Measurements from ENCODE around the gene PARVB.

Gene PARVB

DNA sequence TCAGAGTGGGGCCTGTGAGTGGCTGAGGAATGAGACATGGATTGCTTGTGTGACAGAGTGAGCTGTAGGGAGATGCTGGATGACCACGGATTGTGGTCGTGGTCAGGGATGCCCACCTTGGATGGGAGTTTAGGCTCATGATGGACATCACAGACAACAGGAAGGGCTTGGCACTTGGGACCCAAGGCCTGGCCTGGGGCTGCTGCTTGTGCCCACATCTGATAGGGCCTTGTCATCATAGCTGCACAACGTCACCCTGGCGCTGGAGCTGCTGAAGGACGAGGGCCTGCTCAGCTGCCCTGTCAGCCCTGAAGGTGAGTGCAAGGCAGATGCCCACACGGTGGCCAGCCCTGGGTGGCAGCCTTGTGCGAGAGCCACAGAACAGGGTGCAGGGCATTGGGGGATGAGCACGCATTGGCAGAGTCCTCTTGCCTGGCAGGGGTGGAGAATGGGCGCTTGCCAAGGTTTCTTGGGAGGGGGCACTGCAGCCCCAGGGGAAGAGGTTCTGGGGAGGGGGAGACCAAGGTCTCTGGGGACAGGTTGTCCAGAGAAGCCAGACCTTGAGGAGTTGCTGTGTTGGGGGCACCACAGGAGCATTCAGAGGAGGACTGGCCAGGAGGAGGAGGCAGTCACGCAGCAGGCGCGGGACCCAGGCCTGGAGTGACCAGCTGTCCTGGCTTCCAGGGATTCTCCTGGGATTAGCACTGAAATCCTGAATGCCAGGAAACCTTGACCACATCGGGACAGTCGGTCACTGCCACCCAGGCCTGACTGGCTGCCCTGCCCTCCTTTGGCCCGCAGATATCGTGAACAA, 181.6 kb downstream of the PARVB start:
- no peak for DNase-seq

DNA sequence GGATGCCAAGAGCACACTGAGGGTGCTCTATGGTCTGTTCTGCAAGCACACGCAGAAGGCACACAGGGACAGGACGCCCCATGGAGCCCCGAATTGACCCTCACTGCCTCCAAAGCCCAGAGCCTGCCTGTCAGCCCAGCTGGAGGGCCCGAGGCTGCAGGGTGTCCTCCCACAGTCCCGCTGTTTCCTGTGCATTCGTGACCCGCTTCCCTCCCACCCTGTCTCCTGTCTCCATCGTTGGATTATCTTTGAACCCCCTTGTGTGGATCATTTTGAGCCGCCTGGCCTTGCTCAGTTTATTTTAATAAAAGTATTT, 182.2 kb downstream of the PARVB start:
- DNase-seq, result no peak

DNA sequence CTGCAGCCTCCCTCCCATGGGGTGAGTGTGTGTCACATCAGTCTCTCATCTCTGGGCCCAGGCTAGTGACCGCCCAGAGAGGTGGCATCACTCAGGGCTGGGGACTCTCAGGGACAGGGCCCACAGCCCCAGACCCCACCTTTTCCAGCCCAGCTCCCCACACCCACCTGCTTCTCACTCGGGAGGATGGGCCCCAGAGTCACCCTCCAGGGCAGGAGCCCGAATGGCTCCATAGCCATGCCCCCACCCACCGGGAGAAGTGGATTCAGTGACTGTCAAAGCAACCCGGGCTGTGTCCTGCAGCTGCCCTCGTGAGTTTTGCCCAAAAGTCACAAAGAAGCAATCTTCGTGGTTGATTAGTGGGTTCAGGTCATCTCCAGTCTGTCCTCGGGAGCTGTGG, 182.6 kb downstream of the PARVB start:
- no peak for DNase-seq

DNA sequence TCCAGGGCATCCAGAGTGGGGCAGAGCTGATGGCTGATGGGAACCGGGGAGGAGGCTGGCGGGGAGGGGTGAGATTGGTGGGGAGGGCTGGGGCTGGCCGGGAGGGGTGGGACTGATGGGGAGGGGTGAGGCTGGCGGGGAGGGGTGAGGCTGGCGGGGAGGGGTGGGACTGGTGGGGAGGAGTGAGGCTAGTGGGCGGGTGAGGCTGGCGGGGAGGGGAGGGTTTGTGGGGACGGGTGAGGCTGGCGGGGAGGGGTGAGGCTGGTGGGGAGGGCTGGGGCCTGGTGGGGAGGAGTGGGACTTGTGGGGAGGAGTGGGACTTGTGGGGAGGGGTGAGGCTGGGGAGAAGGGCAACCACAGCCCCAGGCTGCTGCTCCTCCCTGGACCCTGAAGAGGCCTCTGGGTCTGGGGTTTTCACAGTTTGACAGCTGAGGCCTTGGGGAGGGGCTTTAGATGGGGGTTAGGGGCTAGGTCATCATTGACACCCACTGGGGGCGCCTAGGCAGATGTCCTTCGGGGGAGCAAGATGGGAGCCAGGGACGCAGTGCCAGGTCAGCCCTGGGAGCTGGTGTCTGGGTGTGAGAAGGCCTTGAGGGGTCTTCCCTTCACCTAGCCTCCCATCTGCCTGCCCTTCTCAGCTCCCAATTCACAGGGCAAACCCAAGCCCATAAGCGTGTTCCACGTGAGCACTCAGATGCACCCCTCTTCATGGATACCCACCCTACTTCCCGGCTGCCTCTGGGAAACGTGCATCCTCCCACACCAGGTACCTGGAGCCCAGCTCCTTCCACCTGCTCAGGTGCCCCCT, 183.3 kb downstream of the PARVB start:
- DNase-seq, result no peak

DNA sequence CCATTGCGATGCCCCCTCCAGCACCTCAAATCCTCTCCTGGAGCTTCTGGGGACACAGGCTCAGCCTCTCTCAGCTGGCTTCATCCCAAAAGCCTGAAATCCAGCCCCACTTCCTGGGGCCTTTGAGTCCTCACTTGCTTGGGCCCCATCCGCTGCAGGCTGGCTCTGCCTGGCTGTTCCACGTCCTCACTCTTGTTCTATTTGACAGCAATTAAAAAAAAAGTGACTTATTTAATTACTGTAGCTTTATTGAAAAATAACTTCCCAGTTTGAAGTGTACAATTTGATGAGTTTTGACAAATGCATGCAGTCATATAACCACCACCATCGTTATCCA, 183.8 kb downstream of the PARVB start:
- DNase-seq, result no peak

DNA sequence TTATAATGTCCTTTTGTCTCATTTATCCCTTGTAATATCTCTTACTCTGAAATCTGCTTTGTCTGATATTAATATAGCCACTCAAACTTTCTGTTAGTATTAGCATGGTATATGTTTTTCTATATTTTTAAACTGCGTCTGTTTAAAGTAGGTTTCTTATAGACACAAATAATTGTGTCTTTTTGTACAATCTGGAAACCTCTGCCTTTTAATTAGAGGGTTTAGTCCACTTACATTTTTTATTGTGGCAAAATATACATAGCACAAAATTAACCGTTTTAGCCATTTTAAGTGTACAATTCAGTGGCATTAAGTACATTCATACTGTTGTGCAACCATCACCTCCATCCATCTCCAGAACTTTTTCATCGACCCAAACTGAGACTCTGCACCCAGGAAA, 185.2 kb downstream of the PARVB start:
- no peak for DNase-seq

DNA sequence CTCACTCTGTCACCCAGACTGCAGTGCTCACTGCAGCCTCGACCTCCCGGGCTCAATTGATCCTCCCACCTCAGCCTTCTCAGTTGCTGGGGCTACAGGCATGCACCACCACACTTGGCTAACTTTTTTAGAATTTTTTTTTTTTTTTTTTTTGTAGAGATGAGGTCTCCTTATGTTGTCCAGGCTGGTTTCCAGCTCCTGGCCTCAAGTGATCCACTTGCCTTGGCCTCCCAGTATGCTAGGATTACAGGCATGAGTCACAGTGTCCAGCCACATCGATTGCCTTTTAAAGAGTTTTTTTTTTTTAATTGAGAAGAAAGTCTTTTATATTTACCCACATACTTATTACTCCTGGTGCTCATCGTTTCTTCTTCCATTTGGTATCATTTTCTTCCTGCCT, 186.6 kb downstream of the PARVB start:
- DNase-seq, result no peak

DNA sequence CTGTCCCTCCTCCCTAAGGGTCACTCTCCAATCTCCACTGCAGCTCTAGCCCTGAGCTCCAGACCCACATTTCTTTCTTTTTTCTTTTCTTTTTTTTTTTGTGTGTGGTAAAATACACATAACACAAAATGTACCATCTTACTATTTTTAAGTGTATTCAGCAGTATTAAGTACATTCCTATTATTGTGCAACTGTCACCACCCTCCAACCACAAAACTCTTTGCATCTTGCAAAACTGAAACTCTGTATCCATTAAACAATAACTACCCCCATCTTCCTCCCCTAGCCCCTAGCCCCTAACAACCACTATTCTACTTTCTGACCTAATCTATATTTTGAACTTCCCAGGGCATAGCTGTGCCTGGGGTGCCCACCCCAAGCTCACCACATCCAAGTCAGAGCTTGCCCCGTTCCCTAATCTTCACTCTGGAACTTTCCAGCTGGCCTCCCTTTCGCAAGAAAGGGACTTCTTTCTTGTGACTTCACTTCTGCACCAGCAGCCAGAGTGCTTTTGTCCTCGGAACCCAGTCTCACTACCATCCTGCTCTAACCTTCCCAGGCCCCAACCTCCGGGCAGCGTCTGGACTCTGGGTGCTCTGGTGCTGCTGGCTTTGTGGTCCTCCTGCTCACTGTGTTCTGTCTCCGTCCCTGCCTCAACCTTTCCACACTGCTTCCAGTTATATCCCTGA, 187.3 kb downstream of the PARVB start:
- no peak for DNase-seq

DNA sequence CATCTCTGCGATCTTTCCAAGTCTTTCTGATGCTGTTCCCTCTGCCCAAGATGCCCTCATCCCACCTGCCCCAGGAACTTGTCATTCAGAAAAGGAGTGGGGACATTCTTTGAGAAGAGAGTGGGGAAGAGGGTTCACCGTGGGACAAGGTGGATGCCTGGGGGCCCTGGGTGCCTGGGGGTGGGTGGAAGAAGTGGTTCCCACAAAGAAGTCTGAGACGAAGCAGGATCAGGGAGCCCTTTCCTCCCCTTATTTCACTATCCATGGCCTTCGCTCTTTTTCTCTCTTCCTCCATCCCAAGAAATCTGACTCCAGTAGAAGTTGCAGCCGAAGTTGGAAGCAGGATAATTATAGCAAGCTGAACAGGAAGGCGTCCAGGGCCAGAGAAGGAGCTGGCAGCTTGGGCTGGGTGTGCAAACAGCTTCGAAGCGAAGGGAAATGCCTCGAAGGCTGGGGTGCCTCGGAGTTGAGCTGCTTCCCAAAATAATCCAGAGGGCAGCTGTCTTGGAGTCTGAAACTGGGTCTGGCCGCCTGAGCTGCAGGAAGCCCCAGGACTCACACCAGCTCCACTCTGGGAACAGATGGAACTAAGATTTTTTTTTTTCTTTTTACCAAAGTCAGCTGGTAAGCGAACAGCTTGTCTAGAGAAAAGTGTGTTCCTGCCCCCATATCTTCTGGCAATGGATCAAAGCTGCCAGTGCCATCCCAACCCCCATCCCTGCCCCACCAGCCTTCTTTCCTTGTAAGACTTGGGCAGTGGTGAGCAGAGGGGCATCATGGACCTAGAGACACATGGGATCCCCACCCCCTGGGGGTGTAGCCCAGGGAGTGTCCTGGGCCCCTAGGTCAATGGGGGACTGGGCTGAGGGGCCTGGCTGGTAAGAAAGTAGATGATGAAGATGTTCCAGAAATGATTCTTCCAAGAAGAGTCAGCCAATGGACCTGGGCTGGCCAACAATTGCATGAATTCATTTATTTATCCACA, 188.1 kb downstream of the PARVB start:
- no peak for DNase-seq

DNA sequence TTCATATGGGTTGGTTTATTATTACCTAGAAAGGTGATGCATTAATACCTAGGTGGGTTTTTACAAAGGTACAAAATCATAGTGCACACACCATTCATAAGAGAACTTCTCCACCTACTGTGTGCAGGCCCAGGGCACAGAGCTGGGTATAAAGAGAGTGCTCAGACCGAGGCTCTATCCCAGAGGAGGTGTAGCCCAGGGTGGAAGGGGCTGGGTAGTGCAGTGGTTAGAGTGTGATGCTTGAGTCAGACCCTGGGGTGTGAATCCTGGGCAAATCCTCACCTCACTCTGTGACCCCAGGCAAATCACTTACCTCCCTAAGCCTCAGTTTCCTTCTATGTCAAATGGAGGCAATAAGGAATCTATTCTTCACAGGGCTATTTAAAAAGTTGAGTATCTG, 188.8 kb downstream of the PARVB start:
- DNase-seq, result no peak

DNA sequence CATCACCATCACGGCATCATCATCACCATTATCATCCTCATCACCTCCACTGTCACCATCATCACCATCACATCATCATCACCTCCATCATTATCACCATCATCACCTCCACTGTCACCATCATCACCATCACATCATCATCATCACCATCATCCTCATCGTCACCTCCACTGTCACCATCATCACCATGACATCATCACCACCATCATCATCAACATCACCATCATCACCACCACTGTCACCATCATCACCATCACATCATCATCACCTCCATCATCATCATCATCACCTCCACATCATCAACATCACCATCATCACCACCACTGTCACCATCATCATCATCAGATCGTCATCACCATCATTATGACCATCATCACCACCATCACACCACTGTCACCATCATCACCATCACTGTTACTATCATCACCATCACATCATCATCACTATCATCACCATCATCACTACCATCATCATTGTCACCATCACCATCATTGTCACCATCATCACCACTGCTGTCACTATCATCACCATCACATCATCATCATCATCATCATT, 189.5 kb downstream of the PARVB start:
- no peak for DNase-seq

DNA sequence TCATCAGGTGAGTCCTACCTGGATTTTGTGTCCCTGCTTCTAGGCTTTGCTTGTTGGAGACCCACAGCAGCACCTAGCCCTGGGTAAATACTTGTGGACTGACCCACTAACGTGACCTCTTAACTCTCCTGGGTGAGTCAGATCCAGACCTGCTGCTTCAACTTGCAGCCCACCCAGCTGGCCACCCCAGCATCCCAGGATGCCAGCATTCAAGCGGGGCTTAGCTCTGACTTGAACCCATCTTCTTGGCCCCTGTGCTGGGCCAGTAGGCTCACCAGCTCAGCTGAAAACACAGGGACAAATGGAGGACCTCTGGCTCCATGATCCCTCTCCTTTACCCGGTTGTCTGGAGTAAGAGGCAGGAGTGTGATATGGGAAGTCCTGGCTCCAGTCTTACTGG, 190.1 kb downstream of the PARVB start:
- DNase-seq, result no peak

DNA sequence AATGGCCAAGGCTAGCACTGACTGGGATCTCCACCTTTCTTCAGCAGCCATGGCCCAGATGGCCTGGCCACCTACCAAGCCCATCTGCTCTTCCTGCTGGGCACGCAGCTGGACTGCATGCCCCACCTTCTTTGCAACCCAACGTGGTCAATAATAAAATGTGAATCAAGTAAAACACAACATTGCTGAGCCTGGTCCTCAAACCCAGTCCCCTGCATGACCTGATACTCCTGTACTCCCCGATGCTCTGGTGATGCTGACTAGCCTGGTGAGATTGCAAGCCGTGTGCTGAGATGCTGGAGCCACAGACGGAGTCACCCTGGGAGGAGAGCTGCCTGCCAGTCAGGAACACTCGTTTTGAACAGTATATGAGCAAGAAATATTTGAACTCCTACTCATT, 190.7 kb downstream of the PARVB start:
- DNase-seq, result no peak

DNA sequence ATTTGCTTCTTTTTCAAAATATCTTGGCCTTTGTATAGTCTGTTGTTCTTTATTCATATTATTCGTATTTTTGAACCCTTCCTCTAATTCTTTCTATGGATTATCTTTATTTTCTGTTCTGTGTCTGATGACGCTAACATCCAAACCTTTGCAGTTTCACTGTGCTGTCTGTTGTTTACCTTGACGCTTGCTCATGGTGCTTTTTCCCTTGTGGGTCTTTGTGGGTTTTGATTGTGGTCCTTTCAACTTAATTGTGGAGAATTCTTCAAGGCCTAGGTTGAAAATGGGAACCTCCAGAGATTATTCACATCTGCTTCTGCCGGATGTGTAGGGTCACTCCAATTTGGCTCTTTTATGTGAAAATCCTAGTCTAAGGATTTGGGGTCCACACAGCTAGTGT, 191.2 kb downstream of the PARVB start:
- no peak for DNase-seq

DNA sequence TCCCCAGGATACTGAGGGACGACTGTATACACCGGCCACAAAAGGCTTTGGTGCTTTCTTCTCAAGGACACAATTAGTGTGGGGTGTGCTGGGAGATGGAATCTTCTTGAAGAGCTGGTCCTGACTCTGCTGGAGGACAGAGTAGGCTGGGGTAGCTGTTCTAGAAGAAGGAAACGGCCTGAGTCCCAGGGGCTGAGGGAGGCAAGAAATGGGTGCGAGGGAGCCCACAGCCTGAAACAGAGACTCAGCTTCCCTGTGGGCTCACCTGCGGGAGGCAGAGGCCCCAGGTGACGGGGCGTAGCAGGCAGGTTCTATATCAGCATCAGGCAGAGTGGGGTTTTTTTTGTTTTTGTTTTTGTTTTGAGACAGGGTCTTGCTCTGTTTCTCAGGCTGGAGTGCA, 193.2 kb downstream of the PARVB start:
- DNase-seq, result no peak

DNA sequence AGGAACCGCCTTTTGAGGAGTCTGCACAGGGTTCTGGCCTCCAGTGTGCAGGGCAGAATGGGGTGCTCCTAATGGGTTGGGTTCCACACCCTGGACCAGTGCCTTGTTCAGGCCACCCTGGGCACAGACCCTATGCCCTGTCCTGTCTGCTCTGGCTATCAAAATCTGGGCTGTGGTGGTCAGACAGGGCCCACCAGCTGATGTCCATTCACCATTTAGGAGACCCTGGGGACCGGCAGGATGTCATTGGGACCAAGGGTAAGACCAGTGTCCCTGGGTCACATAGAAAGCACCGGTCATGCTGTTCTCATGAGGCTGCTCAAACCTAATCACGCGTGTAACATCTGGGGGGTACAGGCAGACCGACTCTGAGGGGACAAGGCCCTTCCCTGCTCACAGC, 194.0 kb downstream of the PARVB start:
- no peak for DNase-seq

DNA sequence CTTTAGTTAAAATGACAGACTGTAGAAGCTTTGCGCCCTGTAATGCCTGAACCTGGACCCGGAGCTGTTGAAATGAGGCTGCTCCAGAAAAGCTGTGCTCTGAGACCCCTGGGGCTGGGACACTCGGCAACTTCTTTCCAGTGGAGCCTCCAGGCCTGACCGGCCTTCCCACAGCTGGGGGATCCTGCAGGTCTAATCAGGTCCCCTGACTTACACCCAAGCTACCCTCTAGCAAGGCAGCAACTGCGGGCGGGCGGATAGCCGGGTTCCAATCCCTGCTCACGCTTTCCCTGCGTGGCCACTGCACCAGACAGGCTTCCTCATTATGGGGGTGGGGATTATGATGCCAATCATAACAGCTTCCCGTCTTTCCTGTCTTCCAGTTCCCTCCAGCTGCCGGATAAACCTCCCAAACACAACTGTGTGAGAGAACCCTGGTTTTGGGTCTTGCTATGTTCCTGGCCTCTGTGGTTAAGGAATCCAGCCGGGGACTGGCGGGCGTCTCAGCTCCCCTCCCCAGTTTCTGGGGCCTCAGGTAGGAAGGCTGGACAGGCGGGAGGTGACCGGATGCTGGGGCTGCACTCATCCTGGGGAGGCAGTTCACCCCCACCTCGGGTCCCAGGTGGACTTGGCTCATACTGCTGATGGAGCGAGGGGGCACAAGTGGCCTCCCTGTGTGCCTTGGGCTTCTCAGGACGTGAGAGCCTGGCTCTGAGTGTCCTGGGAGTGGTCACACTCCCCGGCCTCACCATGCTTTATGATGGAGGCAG, 195.2 kb downstream of the PARVB start:
- DNase-seq, result no peak

DNA sequence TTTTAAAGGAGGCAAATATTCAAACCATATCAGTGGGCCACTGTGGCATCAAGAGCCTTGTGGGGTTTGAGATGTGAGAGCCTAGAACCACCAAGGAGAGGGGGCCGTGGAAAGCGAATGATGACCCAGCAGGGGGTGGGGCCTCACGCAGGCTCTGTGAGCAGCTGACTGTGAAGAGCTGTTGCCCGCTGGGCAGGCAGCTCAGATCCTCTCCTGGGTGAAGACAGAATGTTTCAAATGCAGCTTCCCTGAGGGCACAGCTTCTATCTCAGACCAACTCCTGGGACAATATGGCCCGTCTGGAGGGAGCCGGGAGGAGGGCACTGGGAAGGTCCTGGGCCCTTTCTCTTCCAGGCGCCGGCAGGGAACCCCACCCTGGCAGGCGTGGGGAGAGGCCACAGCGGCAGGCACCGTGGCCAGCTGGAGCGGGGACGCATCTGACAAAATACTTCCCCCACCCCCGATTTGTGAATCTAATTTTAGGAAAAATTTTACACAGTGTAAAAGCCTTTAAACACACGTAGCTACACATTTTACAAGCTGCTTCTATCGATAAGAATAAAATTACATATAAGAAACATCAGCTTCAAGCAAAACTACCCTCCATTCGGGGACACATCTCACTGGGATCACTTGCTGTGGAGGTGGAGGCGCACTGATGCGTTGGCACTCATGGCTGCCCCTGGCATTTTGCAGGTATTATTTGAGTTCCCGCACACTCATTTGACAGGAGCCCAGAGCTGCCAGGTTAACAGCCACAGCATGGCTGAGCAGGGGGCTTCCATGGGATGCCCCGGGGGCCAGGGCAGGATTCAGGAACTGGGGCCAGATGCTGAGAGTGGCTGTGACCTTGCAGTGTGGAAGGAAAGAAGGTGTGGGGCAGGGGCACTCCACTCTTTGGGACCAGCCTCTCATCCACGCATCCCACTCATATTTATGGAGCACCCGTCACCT, 196.9 kb downstream of the PARVB start:
- no peak for DNase-seq

DNA sequence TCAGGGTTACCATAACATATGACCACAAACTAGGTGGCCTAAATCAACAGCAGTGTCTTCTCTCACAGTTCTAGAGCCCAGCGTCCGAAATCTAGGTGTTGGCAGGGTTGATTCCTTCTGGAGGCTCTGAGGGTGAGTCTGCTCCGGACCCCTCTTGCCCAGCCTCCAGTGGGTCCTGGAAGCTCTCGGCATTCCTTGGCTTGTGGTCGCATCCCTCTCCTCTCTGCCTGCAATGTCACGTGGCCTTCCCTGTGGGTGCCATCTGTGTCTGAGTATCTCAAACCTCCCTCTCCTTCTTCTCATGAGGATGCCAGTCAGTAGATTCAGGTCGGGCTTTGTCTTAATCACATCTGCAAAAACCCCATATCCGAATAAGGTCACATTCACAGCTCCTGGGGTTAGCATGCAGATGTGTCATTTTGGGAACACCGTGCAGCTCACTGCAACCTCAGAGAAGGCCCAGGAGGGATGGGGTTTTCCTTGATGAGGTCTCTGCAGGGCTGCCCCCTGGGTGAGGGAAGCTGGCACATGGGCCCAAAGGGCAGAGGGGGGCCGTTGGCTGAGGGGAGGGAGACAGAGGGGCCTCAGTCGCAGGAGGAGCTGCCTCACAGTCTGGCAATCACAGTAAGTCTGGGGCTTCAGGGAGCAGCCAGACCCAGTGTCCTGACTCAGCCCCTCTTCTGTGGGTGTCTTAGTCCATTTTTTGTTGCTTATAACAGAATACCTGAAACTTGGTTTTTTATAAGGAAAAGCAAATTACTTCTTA, 197.8 kb downstream of the PARVB start:
- no peak for DNase-seq

Data from NCI-H510A (cell line).